Effector memory CD8-positive, alpha-beta T cell (primary cell): ENCODE measurements around the gene CLCNKB.
A peak's percentile ranks its signal among the peaks of the same experiment; 100 is the strongest.
"Not testable (repeated sequence)": the region's sequence is repeated elsewhere in the genome, so short reads cannot be mapped to it uniquely, and the experiment has no call there.

Experiments
- ATAC-seq: fragments of 150-1000 bp; cut with Tn5 transposase; replicated peaks from 2 replicates; pipeline ENCODE4 v1.10.0; 2021; ENCODE audit warnings: mild to moderate bottlenecking, moderate library complexity
- DNase-seq, 3 experiments: peaks; one replicate each; pipeline ENCODE4 v3.0.0; 2021
- H3K27ac Mint-ChIP-seq, 2 donors: one replicate each; pipeline ENCODE4 v1.8.0; 2022; ENCODE audit warnings: mild to moderate bottlenecking in 2 of 2, mixed read lengths in 2 of 2, moderate library complexity in 2 of 2
- H3K27me3 Mint-ChIP-seq, 2 donors: one replicate each; pipeline ENCODE4 v1.8.0; 2022; ENCODE audit warnings: mixed read lengths in 2 of 2
- H3K36me3 Mint-ChIP-seq: one replicate; pipeline ENCODE4 v1.8.0; 2022; ENCODE audit warnings: mild to moderate bottlenecking, moderate library complexity, mixed read lengths; ENCODE audit not compliant: insufficient read depth
- H3K4me1 Mint-ChIP-seq, 2 donors: one replicate each; pipeline ENCODE4 v1.8.0; 2022; ENCODE audit warnings: low read depth in 2 of 2, mixed read lengths in 2 of 2
- H3K4me3 Mint-ChIP-seq, 2 donors: one replicate each; pipeline ENCODE4 v1.8.0; 2022; ENCODE audit warnings: mild to moderate bottlenecking in 2 of 2, mixed read lengths in 2 of 2, moderate library complexity in 2 of 2
- H3K9me3 Mint-ChIP-seq, 2 donors: one replicate each; pipeline ENCODE4 v1.8.0; 2022; ENCODE audit warnings: mixed read lengths in 2 of 2

Gene CLCNKB

GRCh38 chr1:16018308-16018707, 25.3 kb upstream of the CLCNKB start:
- no peak for ATAC-seq
- Mint-ChIP-seq H3K4me3 (no peak overlapping the region), H3K9me3 (no peaks in the 10 kb centered on the region), H3K4me1 (peaks cover 0 to 6% of the 10 kb centered on the region in 2 donors), H3K27ac (no peak overlapping the region), H3K36me3 (no peaks in the 10 kb centered on the region), H3K27me3 (peaks cover 40 to 58% of the 10 kb centered on the region in 2 donors)
- DNase-seq = no peak

- no peak for ATAC-seq
Measured at GRCh38 chr1:16018749-16019643, 24.6 kb upstream of the CLCNKB start.

GRCh38 chr1:16019644-16020277, 23.8 kb upstream of the CLCNKB start:
- H3K4me1 Mint-ChIP-seq = peaks cover 0 to 4% of the 10 kb centered on the region in 2 donors
- no peak overlapping the region for H3K4me3 Mint-ChIP-seq
- H3K27me3 Mint-ChIP-seq = peaks cover 31 to 54% of the 10 kb centered on the region in 2 donors
- peak overlapping the region in 1 of 2 donors; percentile 5 for H3K27ac Mint-ChIP-seq
- H3K9me3 Mint-ChIP-seq = no peaks in the 10 kb centered on the region
- no peak for ATAC-seq
- no peaks in the 10 kb centered on the region for H3K36me3 Mint-ChIP-seq
- DNase-seq = no peak

More at GRCh38 chr1:16018749-16019643, 24.6 kb upstream of the CLCNKB start:
- Mint-ChIP-seq H3K4me3 (no peak overlapping the region), H3K27me3 (peaks cover 36 to 56% of the 10 kb centered on the region in 2 donors), H3K4me1 (peaks cover 0 to 6% of the 10 kb centered on the region in 2 donors), H3K36me3 (no peaks in the 10 kb centered on the region), H3K27ac (peak overlapping the region in 1 of 2 donors; percentile 5), H3K9me3 (no peaks in the 10 kb centered on the region)
- no peak for DNase-seq

DNA sequence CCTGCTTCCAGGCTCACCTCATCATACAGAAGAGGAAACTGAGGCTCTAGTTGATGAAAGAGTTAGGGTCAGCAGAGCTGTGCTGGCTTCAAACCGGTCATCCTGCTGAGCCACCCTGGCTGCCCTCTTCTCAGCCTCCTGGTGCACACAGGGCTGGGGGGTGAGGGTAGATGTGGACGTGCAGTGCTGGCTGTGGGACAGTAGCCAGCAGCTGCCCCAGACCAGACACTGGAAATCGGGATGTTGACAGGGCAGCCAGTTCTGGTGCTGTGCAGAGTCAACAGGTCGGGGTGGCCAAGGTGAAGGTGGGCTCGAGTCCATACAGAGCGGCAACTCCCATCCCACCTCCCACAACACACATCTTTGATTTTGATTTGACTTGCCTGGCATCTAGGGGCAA, 23.3 kb upstream of the CLCNKB start:
- ATAC-seq = no peak
- H3K9me3 Mint-ChIP-seq = no peaks in the 10 kb centered on the region
- H3K4me1 Mint-ChIP-seq = peaks cover 0 to 4% of the 10 kb centered on the region in 2 donors
- H3K27ac Mint-ChIP-seq = no peak overlapping the region
- no peak for DNase-seq
- H3K27me3 Mint-ChIP-seq = peaks cover 26 to 49% of the 10 kb centered on the region in 2 donors
- H3K36me3 Mint-ChIP-seq = no peaks in the 10 kb centered on the region
- H3K4me3 Mint-ChIP-seq = no peak overlapping the region

DNA sequence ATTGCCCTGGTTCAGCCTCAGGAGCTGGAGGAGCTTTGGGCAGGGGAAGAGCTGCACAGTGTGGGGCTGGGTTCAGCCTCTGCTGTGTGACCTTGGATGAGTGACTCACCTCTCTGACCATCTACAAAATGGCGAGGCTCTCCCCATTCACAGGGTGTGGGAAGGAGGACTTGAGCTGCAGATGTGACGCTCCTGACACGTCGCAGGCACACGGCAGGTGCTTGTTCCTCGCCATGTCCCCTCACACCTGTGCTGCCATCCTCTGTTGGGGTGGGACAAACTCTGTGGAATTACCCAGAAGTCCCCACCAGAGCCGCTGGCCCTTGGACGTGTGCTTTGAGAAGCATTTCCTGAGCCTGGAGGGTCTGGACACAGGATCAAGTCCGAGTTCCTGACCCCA, 22.7 kb upstream of the CLCNKB start:
- not testable (repeated sequence) for ATAC-seq, H3K4me3 Mint-ChIP-seq, H3K9me3 Mint-ChIP-seq, H3K27ac Mint-ChIP-seq, DNase-seq, H3K4me1 Mint-ChIP-seq, H3K36me3 Mint-ChIP-seq
- peaks cover 20 to 43% of the 10 kb centered on the region in 2 donors for H3K27me3 Mint-ChIP-seq

DNA sequence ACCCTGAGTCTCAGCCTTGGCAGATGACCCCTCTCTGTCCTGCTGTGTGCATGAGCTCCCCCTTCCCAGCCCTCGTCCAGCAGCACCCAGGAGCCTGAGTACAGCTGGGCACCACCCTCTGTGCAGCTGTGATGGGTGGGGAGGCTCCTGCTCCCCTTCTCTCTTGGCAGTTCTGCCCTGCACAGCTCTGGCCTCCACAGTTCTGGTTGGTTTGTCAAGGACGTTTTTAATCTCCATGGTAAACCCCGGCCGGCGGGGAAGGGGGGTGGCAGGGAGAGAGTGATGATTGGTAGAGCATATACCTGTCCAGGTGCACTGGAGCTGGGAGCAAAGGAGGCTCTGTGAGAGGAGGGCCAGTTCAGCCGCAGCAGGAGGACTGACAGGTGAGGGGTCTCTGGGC, 21.9 kb upstream of the CLCNKB start, which contains the start of gene CLCNKA:
TSS of gene CLCNKA (plus strand) at position 356 of the 400 bp plus-strand sequence. CDS start 584 bp downstream, outside the sequence.
- Mint-ChIP-seq H3K4me1 (peaks cover 0 to 4% of the 10 kb centered on the region in 2 donors), H3K9me3 (no peaks in the 10 kb centered on the region), H3K27me3 (peaks cover 18 to 39% of the 10 kb centered on the region in 2 donors), H3K27ac (no peak within 1 kb of the TSS), H3K36me3 (no peaks in the 10 kb centered on the region), H3K4me3 (no peak within 1 kb of the TSS)
- ATAC-seq (no peak), DNase-seq (no peak)

DNA sequence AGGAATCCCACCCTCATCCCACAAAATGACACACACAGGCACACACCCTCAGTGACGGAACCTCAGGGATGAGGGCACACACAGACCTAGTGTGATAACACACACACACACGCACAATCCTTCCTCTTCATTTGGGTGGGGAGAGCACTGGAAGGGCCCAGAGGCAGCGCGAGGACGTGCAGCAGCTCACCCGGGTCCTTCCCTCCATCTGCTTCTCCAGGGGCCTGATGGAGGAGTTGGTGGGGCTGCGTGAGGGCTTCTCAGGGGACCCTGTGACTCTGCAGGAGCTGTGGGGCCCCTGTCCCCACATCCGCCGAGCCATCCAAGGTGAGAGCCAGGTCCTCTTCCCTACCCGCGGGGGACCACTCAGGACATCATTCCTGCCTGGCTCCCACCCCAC, 21.2 kb upstream of the CLCNKB start:
- Mint-ChIP-seq H3K9me3 (no peaks in the 10 kb centered on the region), H3K27me3 (peaks cover 19 to 42% of the 10 kb centered on the region in 2 donors), H3K36me3 (no peaks in the 10 kb centered on the region), H3K4me3 (no peak overlapping the region), H3K27ac (no peak overlapping the region), H3K4me1 (peaks cover 0 to 4% of the 10 kb centered on the region in 2 donors)
- ATAC-seq = no peak
- no peak for DNase-seq

GRCh38 chr1:16023050-16023653, 20.4 kb upstream of the CLCNKB start:
- no peak overlapping the region for H3K27ac Mint-ChIP-seq
- ATAC-seq = no peak
- no peak overlapping the region for H3K4me3 Mint-ChIP-seq
- H3K27me3 Mint-ChIP-seq = peaks cover 26 to 49% of the 10 kb centered on the region in 2 donors
- H3K36me3 Mint-ChIP-seq = no peaks in the 10 kb centered on the region
- no peaks in the 10 kb centered on the region for H3K9me3 Mint-ChIP-seq
- DNase-seq = no peak
- H3K4me1 Mint-ChIP-seq = peaks cover 0 to 4% of the 10 kb centered on the region in 2 donors

DNA sequence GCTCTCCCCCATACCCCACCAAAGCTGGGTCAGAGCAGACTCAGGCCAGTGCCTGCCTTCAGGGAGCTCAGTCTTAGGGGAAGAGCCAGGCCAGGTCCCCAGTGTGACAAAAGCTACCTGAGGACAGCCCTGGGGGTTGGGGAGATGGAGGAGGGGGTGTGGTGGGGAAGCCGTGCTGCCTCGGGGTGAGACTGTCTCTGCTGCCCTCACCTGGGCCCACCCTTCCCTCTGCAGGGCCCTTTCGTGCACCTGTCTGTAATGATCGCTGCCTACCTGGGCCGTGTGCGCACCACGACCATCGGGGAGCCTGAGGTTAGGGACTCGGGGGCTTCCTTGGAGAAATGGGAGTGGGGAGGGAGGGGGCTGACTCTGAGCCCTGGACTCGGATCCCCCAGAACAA, 17.3 kb upstream of the CLCNKB start:
- peaks cover 38 to 66% of the 10 kb centered on the region in 2 donors for H3K27me3 Mint-ChIP-seq
- not testable (repeated sequence) for DNase-seq, ATAC-seq, H3K4me3 Mint-ChIP-seq, H3K27ac Mint-ChIP-seq, H3K9me3 Mint-ChIP-seq, H3K4me1 Mint-ChIP-seq, H3K36me3 Mint-ChIP-seq

DNA sequence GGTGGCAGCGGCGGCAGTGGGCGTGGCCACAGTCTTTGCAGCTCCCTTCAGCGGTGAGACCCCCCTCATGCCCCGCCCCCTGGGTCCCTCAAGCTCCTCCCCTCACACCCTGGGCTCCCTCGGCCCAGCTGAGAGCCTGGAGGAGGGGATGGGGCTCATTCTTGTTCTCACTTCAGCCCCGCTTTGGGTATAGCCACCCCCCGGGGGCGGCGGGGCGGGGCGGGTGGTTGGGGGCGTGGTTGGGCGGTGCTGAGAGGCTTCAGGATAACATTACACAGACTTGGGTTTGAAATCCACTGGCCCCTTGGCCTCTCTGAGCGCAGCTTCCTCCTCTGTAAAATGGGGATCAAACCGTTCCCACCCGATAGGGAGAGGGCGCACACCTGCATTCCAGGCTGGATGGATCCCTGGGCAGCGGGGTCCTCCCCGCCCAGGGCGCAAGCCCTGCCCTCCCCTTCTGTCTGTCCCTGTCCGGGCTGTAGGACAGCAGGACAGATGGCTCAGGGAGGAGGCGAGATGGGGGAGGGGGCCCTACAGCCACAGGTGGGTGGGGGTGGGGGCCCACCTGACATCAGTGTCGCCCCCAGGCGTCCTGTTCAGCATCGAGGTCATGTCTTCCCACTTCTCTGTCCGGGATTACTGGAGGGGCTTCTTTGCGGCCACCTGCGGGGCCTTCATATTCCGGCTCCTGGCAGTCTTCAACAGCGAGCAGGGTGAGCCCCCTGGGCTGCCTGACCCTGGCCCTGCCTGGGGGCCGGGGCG, 16.7 kb upstream of the CLCNKB start:
- H3K36me3 Mint-ChIP-seq = no peaks in the 10 kb centered on the region
- H3K27me3 Mint-ChIP-seq = peaks cover 32 to 66% of the 10 kb centered on the region in 2 donors
- H3K4me3 Mint-ChIP-seq = peak overlapping the region in 1 of 2 donors; percentile 12
- no peaks in the 10 kb centered on the region for H3K9me3 Mint-ChIP-seq
- DNase-seq (peak in 1 of 3 experiments; percentile 10), ATAC-seq (peak; percentile 40)
- peaks cover 0 to 4% of the 10 kb centered on the region in 2 donors for H3K4me1 Mint-ChIP-seq
- H3K27ac Mint-ChIP-seq = no peak overlapping the region

DNA sequence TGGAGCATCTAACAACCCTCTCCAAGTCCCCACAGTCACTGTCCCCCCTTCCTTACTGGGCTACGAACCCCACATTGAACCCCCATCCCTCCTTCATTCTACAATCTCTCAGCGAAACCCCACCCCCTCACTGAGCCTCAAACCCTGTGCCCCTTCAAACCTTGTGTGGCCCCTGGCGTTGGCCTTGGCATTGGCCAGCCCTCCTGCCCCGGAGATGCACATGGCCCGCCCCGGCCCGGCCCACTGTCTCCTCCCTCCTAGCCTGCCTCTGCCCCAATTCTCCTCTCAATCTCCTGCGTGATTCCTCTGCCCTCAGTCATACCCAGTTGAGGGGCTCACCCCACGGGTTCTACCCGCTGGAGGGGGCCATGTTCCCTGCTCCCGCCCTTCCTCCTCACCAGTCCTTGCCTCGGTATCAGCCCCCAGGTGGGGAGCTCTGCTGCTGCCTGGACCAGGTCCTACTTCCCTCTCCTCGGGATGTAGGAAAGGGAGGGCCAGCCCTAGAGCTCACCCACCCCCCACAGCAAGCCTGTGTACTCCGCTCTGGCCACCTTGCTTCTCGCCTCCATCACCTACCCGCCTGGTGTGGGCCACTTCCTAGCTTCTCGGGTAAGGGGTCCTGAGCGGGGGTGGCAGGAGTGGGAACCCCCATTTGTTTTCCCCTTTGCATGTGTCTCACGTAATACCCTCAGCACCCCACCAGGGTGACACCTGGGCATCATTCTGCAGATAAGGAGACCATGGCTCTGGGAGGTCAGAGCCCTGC, 15.2 kb upstream of the CLCNKB start:
- Mint-ChIP-seq H3K36me3 (no peaks in the 10 kb centered on the region), H3K4me3 (no peak overlapping the region), H3K27me3 (peaks cover 25 to 65% of the 10 kb centered on the region in 2 donors), H3K4me1 (peaks cover 0 to 2% of the 10 kb centered on the region in 2 donors), H3K9me3 (no peaks in the 10 kb centered on the region), H3K27ac (no peak overlapping the region)
- no peak for DNase-seq
- no peak for ATAC-seq

GRCh38 chr1:16029003-16029268, 14.6 kb upstream of the CLCNKB start:
- H3K4me3 Mint-ChIP-seq, H3K27ac Mint-ChIP-seq, ATAC-seq, H3K4me1 Mint-ChIP-seq, H3K9me3 Mint-ChIP-seq, H3K36me3 Mint-ChIP-seq, DNase-seq: not testable (repeated sequence)
- peaks cover 24 to 62% of the 10 kb centered on the region in 2 donors for H3K27me3 Mint-ChIP-seq
